Keratinocyte (primary cell): ENCODE results near the gene SVIP. TPM values are rescaled to one million over a fixed set of nuclear protein-coding genes. Genes with fewer than 3 reads are reported as not detected.

Experiments
- DNase-seq: peaks from one replicate; pipeline ENCODE4 v3.0.0-alpha.2; 2011; ENCODE audit warnings: low read depth, missing footprints, low spot score
- FAIRE-seq: peaks from 2 replicates; lab custom pipeline; 2011; peaks lifted over from hg19 to GRCh38; lab: Jason Lieb, UNC
- H2AFZ ChIP-seq: 2 replicates; pipeline ENCODE4 v1.6.0; 2012; ENCODE audit warnings: low read length, control low read depth, inconsistent platforms; ENCODE audit not compliant: control insufficient read depth
- H3K27ac ChIP-seq: 2 replicates; pipeline ENCODE4 v1.5.1; 2011; ENCODE audit warnings: low read length; ENCODE audit not compliant: control insufficient read depth, insufficient read depth
- H3K27me3 ChIP-seq: 3 replicates; pipeline ENCODE4 v1.6.0; 2011; ENCODE audit warnings: low read length; ENCODE audit not compliant: control insufficient read depth, insufficient read depth; ENCODE audit errors: extremely low read depth
- H3K36me3 ChIP-seq, 2 experiments: 2 replicates in 1 of 2; 3 replicates in 1 of 2; pipeline ENCODE4 v1.5.1; 2011; ENCODE audit warnings: low read length in 2 of 2, mild to moderate bottlenecking in 1 of 2; ENCODE audit not compliant: control insufficient read depth in 2 of 2, insufficient read depth in 2 of 2; ENCODE audit errors: extremely low read depth in 1 of 2
- H3K4me1 ChIP-seq: 3 replicates; pipeline ENCODE4 v1.5.1; 2011; ENCODE audit warnings: low read length; ENCODE audit not compliant: control insufficient read depth, insufficient read depth; ENCODE audit errors: extremely low read depth
- H3K4me2 ChIP-seq: 3 replicates; pipeline ENCODE4 v1.6.0; 2011; ENCODE audit warnings: low read depth, low read length; ENCODE audit not compliant: control insufficient read depth, insufficient read depth; ENCODE audit errors: extremely low read depth
- H3K4me3 ChIP-seq, 3 experiments: fragments of 200-600 bp in 1 of 3; sonication (generic) in 1 of 3; 2 replicates in 2 of 3; 3 replicates in 1 of 3; pipeline ENCODE4 v1.5.1; 2011 to 2016; ENCODE audit warnings: low read length in 3 of 3, mild to moderate bottlenecking in 3 of 3, control low read depth in 2 of 3, inconsistent platforms in 1 of 3, low read depth in 1 of 3, mixed read lengths in 1 of 3, mixed run types in 1 of 3, moderate library complexity in 1 of 3; ENCODE audit not compliant: control insufficient read depth in 2 of 3, insufficient read depth in 2 of 3; ENCODE audit errors: extremely low read depth in 1 of 3
- H3K79me2 ChIP-seq: 2 replicates; pipeline ENCODE4 v1.6.0; 2012; ENCODE audit warnings: low read length; ENCODE audit not compliant: control insufficient read depth, insufficient read depth
- H3K9ac ChIP-seq: 3 replicates; pipeline ENCODE4 v1.6.0; 2011; ENCODE audit warnings: low read length; ENCODE audit not compliant: control insufficient read depth, insufficient read depth; ENCODE audit errors: extremely low read depth
- H3K9me1 ChIP-seq: 3 replicates; pipeline ENCODE4 v1.6.0; 2011; ENCODE audit warnings: low read length; ENCODE audit not compliant: control insufficient read depth, insufficient read depth; ENCODE audit errors: extremely low read depth
- H3K9me3 ChIP-seq: 2 replicates; pipeline ENCODE4 v1.5.1; 2012; ENCODE audit warnings: low read depth, low read length; ENCODE audit not compliant: control insufficient read depth
- H4K20me1 ChIP-seq: 3 replicates; pipeline ENCODE4 v1.6.0; 2011; ENCODE audit warnings: low read length; ENCODE audit not compliant: control insufficient read depth, insufficient read depth; ENCODE audit errors: extremely low read depth
- EZH2 ChIP-seq: IDR thresholded peaks from one replicate; pipeline ENCODE4 v1.6.1; 2012; ENCODE audit warnings: inconsistent platforms, mild to moderate bottlenecking, low read length, moderate library complexity
- dilution Hi-C: fragments of 300-500 bp; cut with MboI; formaldehyde crosslinking; loops from one replicate; pipeline ENCODE4 v1.7.0; 2020; ENCODE audit warnings: low sequenced_read_pairs; ENCODE audit not compliant: extremely low pct_ligation_motif_present
- polyA plus RNA-seq, 5 experiments: library from polyadenylated mRNA; depleted of rRNA in 3 of 5; stranded (reverse) in 3 of 5; stranded (forward) in 1 of 5; unstranded in 1 of 5; fragments of >200 nt; gene quantifications; 1 replicate in 1 of 5; 2 replicates in 3 of 5; 3 replicates in 1 of 5; pipeline versions ENCODE4 v1.2.1 to v1.2.3, GENCODE V29; 2011 to 2012; ENCODE audit warnings: missing spikeins in 2 of 5, low read depth in 1 of 5, low replicate concordance in 1 of 5
- TF ChIP-seq, protein P1 (sequence below), 3 experiments: IDR thresholded peaks in 1 of 3; conservative IDR thresholded peaks in 1 of 3; optimal IDR thresholded peaks in 1 of 3; 2 replicates in 2 of 3; 3 replicates in 1 of 3; pipeline versions ENCODE3 to v1.5.1; 2011; ENCODE audit warnings: low read length in 3 of 3, mild to moderate bottlenecking in 3 of 3, moderate library complexity in 2 of 3, control low read depth in 1 of 3, inconsistent platforms in 1 of 3; ENCODE audit not compliant: insufficient read depth in 2 of 3; ENCODE audit errors: extremely low read depth in 1 of 3

SVIP gene
- polyA plus RNA-seq, 1 donor (not counting 4 experiments of a cell fraction or from before 2014, with no cell fraction given), result 3.3 TPM

DNA sequence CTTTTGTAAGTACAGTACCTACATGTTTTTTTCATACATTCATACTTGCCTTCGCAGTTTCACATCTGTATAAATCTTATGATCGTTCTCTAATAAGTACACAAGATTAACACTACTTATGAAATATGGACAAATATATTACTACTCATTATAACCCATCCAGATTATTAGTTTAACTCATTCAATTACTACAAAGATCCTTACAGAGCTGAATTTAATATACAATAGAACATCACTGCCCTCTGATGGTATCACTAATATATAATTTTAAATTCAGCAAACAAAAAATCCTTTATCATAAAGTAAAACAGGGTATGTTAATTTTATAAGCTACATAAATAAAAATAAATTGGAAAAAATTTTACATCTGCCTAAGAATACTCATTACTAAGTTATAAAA, 7.4 kb downstream of the SVIP start:
- TF ChIP-seq EZH2, result no peak
- TF ChIP-seq, protein P1, sequence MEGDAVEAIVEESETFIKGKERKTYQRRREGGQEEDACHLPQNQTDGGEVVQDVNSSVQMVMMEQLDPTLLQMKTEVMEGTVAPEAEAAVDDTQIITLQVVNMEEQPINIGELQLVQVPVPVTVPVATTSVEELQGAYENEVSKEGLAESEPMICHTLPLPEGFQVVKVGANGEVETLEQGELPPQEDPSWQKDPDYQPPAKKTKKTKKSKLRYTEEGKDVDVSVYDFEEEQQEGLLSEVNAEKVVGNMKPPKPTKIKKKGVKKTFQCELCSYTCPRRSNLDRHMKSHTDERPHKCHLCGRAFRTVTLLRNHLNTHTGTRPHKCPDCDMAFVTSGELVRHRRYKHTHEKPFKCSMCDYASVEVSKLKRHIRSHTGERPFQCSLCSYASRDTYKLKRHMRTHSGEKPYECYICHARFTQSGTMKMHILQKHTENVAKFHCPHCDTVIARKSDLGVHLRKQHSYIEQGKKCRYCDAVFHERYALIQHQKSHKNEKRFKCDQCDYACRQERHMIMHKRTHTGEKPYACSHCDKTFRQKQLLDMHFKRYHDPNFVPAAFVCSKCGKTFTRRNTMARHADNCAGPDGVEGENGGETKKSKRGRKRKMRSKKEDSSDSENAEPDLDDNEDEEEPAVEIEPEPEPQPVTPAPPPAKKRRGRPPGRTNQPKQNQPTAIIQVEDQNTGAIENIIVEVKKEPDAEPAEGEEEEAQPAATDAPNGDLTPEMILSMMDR (optimal IDR thresholded peaks at IDR 0.05 in 1 of 3, IDR thresholded peaks at IDR 0.05 in 1 of 3, conservative IDR thresholded peaks at IDR 0.05 in 1 of 3; ENCODE audit: extremely low read depth in 1 of 3, insufficient read depth in 2 of 3, low read length in 3 of 3), result no peak
- no peak for FAIRE-seq
- H3K4me1 ChIP-seq, result no peaks in the 10 kb centered on the region
- H3K9me3 ChIP-seq, result no peaks in the 10 kb centered on the region
- dilution Hi-C loops, result no loop called here
- H3K36me3 ChIP-seq, result no peaks in the 10 kb centered on the region
- H3K27ac ChIP-seq, result no peak overlapping the region
- no peak for DNase-seq
- H3K27me3 ChIP-seq, result no peaks in the 10 kb centered on the region
- no peak overlapping the region for H3K4me3 ChIP-seq
- H3K9me1 ChIP-seq, result no peaks in the 10 kb centered on the region
- H3K4me2 ChIP-seq, result no peak overlapping the region
- no peaks in the 10 kb centered on the region for H4K20me1 ChIP-seq
- no peaks in the 10 kb centered on the region for H3K79me2 ChIP-seq
- no peak overlapping the region for H2AFZ ChIP-seq
- no peak overlapping the region for H3K9ac ChIP-seq

DNA sequence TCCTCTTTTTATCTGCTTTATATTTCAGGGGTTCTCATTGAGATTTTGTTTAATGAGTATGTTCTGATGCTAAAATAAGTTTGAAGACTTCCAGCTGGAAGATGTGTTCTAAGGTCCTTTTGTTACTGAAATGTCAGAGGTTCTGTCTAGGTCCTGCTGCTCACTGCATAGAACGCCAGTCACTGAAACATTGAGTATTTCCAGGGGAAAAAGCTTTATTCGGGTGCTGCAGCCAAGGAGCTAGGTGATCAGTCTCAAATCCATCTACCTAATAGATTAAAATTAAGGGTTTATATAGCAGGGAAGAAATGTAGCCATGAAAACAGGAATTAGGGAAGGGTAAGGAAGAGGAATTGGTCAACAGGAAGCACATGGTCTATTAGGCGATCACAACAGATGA, 19.7 kb downstream of the SVIP start:
- Histone ChIP-seq H3K4me3 (no peak overlapping the region), H3K4me2 (no peak overlapping the region), H3K9me3 (no peaks in the 10 kb centered on the region), H3K36me3 (no peaks in the 10 kb centered on the region), H3K79me2 (no peaks in the 10 kb centered on the region), H3K9ac (no peak overlapping the region), H3K9me1 (no peaks in the 10 kb centered on the region), H4K20me1 (no peaks in the 10 kb centered on the region), H3K4me1 (no peaks in the 10 kb centered on the region), H3K27ac (no peak overlapping the region), H3K27me3 (no peaks in the 10 kb centered on the region), H2AFZ (no peak overlapping the region)
- FAIRE-seq (no peak), DNase-seq (no peak)
- dilution Hi-C loops, result no loop called here
- TF ChIP-seq, protein P1 (optimal IDR thresholded peaks at IDR 0.05 in 1 of 3, IDR thresholded peaks at IDR 0.05 in 1 of 3, conservative IDR thresholded peaks at IDR 0.05 in 1 of 3; ENCODE audit: extremely low read depth in 1 of 3, insufficient read depth in 2 of 3, low read length in 3 of 3), result no peak
- no peak for TF ChIP-seq EZH2
